DMS79 treated with DMSO at 0.1 percent for 48 hours (cell line): ENCODE results near the gene GATAD2B.
"Not testable (repeated sequence)": the region's sequence is repeated elsewhere in the genome, so short reads cannot be mapped to it uniquely, and the experiment has no call there.

Source experiments
- DNase-seq: peaks from one replicate; lab custom pipeline; 2025; lab: John Stamatoyannopoulos, UW

The GATAD2B gene

DNA sequence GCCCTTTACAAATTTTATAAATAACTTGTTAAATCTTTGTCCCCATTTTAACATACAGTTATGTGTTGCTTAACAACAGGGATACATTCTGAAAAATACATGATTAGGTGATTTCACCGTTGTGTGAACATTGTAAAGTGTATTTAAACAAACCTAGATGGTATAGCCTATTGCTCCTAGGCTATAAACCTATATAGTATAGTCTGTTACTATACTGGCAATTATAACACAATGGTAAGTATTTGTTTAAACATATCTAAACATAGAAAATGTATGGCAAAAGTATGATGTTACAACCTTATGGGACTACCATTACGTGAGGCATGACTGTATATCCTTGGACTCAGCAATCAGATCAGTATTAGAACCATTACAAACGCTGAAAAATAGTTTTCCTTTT is 36.6 kb downstream of the GATAD2B start:
- no peak for DNase-seq

DNA sequence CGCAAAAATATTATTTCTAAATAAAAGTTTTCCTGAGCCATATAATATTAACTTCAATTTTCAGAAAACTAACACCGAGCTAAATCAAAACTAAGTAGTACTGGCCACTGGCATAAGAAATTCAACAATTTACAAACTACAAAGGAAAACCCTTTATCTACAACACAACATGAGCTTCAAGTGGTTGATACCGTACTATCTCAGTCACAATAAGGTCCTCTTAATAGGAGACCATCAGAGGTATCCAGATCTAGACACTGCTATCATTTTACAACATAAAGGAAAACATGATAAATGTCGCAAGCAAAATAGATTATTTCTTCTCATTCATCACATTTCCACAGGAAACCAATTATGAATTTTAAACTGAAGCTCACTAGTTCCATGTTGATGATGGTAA is 39.5 kb downstream of the GATAD2B start:
- DNase-seq = no peak

DNA sequence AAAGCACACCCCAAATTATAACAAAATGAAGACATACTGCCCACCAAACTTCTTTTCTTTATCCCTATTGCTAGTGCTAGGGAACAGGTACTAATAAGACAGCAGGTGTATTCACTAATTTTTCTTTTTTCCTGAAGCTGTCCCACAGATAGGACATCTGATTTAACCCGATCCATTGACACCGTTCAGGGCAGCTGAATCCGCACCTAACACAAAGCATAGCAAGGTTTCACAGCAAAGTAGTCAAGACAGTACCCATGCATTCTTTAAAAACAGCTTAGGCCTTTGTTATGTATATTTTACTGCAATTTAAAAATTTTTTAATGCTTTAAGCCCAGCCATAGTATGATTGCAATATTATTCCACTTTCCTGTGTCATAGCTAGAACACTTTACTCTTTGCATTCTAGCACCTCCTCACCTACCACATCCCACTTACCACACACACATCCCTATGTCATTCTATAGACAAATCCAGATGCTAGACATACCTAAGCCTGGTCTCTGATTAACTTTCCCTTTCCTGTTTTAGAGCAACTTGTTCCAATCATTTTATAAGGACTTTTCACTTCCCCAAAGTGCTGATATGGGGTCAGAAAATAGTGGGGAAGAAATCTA is 40.4 kb downstream of the GATAD2B start:
- DNase-seq = peak; percentile 31

DNA sequence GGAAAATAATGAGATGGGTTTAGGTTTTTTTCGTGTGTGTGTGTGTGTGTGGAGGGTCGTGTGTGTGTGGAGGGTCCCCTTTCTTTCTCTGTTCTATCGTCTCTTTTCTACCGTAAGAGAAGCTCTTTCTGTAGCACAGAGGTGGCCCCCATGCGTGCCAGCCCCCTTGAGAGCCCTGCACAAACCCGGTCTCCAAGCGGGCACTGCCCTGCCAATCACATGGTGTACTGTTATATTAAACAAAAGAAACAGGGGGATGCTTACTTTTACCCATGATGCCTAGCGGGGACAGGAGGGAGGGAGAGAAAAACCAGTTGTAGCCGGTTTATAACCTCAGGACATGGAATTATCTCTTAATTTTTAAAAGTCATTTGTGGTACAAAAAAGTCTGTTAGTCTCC is 41.0 kb downstream of the GATAD2B start:
- peak; percentile 80 for DNase-seq

DNA sequence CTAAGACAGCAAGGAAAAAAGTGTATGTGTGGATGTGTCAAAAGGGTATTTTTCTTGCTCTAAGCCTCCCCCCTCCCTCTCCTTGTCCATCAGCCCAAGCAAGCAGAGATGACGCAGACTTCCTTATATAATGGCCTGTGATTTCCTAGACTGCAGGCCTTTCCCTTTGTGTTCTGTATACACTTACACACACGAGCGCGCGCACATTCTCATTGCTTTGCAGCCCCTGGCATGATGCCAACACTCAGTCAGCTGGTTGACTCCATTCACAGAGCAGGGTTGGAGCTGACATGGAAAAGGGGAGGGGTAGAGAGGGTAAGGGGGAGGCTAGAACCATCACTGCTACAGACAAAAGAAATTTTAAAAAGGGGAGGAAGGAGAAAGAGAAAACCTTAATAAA is 41.8 kb downstream of the GATAD2B start:
- DNase-seq = peak; percentile 99

DNA sequence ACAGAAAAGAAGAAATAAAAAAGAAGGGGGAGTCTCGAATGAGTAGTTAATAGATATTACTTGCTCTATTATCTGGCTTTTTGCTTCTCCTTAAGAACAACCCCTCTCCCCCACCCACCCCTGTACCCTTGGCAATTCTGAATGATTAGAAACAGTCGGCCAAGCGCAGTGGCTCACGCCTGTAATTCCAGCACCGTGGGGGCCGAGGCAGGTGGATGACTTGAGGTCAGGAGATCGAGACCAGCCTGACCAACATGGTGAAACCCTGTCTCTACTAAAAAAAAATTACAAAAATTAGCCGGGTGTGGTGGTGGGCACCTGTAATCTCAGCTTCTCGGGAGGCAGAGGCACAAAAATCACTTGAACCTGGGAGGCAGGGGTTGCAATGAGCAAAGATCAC is 42.7 kb downstream of the GATAD2B start:
- DNase-seq = no peak

DNA sequence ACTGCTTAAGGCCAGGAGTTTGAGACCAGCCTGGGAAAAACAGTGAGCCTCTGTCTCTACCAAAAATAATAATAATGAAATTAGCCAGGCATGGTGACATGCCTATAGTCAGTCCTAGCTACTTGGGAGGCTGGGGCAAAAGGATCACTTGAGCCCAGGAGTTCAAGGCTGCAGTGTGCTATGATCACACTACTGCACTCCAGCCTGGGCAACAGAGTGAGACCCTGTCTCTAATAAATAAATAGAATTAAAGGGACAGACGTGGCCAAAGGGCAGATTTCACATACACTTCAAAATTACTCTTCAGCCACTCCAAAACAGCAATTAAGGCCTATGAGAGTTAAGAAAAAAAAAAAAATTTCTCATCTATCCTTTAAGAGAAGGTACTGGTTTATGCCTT is 45.7 kb downstream of the GATAD2B start:
- DNase-seq = no peak

DNA sequence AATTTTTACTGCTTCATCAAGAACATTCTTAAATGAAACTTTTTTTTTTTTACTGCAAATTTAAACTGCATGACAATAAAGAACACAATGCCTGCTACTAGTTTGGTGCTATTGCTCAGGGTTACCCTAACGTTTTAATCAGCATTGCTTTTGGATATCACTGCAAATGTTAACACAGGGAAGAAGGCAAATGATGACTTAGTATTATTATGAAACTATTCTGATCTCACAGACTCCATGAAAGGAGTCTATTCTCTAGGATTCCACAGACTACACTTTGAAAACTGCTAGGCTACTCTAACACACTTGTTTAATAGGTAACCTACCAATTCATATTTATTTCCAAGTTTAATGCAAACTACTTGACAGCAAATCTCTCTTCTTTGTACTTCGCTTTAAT is 49.8 kb downstream of the GATAD2B start:
- DNase-seq = no peak

DNA sequence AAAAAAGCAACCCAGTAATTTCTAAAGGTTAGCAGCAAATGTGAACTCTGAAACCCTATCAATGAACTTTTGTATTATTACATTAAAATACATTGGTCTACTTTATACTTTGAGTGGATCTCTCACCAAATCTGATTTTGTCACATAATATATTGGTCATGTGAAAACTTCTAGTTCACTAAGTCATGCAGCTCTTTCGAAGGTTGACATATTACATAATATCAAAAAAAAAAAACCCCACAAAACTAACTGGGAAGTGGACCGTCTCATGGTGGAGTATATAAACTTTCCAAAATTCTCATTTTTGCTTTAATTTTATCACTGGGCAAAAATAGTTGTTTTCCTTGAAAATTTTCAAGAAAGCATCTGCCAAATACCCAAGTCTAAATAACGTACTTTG is 50.4 kb downstream of the GATAD2B start:
- no peak for DNase-seq

DNA sequence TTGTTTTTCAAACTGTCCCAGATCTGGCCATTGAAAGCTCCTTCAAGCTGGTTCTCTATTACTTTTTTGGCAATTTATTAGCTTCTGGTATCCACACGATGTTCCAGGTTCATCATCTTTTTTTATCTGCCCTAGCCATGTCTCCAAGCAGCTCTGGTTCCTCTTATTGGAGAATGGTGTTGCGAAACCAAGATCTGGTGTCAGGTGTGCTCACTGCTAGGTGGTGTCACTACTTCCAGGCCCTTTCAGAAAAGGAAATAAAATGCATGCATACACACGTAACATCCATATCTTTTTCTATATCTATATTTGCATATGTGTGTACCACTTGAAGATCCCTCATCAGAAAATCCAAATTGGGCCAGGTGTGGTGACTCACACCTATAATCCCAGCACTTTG is 53.3 kb downstream of the GATAD2B start:
- DNase-seq = no peak

DNA sequence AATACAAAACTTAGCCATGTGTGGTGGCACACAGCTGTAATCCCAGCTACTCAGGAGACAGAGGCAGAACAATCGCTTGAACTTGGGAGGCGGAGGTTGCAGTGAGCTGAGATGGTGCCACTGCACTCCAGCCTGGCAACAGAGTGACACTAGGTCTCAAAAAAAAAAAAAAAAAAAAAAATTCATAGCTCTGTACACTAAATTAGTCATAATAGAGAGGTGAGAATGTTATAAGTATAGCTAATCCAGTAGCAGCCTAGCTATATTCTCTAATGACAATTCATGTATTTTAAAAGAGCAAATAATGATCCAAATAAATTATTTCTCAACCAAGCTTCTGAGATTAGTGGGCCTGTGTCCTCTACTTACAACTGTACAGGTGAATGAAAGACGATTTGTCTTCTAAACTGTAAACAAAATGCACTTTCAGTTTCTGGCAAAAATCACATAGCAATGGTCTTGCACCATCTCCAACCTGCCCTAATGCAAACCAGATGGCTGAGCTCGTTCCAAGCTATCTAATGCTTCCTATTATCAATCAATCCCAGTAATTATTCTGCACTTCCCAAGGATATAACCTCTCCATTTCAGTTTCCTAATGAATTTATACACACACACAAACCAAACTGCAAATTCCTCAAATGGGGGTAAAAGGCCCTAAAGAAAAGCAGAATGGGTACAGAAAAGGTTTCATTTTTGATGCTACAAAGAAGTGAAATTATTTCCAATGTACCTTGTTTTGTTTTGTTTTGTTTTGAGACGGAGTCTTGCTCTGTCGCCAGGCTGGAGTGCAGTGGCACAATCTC is 56.5 kb downstream of the GATAD2B start:
- DNase-seq = no peak

DNA sequence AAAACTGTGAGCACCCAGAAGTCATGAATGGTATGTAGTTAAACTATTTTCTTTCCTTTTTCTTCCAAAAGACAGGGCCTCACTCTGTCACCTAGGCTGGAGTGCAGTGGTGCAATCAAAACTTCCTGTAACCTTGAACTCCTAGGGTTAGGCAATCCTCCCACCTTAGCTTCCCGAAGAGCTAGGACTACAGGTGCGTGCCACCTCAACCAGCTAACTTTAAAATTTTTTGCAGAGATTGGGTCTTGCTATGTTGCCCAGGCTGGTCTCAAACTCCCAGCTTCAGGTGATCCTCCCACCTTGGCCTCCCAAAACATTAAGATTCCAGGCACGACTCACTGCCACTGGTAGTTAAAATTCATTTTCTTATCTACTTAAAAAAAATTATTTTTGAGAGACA is 62.5 kb downstream of the GATAD2B start:
- no peak for DNase-seq

DNA sequence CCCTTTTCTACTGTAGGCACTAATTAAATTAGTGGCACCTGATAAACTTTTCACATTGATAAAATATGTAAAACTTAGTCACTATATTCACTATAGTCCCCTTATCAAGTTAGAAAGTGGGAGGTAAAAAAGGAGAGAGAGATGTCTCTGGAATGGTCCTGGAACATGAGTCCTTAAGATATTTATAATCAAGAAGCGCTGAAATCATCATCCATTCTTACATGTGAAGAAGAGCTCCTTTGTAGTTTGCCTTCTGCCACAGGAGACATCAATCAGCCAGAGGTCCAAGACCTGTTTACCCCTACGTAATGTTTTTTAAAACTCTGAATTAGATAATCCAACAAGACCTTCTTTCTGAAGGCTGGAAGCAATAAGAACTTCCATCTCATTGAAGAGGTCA is 65.3 kb downstream of the GATAD2B start:
- DNase-seq = no peak

DNA sequence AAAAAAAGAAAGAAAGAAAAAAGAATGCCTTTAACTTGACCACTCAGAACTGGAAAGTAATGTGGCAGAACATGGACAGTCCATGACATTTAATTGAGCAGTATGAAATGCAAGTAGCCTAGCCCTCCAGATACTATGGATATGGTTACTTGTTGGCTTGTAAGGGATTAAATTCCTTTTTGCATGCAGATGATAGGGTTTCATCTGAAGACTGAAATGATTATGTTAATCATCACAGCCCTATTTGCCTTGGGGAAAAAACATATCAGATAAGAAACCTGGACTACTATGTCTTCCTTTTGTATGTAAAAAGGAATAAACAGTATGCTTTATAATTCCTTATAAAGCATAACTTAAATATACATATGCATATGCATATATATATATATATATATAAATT is 66.0 kb downstream of the GATAD2B start:
- DNase-seq = no peak

DNA sequence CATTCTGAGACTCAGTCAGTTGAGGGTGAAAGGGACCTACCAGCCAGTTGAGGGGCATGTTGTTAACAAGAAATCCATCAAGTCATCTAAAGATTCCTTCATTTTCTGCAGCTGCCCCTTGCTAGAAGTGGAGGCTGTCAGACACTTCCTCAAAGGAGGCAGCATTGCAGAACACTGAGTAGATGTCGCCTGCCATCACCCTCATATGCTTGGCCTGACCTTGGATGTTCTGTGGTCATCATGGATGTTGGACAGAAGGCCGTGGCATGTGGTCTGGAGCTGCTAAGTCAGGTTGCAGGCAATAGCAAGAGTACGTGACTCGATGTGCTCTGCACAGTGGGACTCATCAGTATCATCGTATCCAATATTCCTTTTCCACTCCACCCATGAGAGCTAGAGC is 70.6 kb downstream of the GATAD2B start:
- no peak for DNase-seq

DNA sequence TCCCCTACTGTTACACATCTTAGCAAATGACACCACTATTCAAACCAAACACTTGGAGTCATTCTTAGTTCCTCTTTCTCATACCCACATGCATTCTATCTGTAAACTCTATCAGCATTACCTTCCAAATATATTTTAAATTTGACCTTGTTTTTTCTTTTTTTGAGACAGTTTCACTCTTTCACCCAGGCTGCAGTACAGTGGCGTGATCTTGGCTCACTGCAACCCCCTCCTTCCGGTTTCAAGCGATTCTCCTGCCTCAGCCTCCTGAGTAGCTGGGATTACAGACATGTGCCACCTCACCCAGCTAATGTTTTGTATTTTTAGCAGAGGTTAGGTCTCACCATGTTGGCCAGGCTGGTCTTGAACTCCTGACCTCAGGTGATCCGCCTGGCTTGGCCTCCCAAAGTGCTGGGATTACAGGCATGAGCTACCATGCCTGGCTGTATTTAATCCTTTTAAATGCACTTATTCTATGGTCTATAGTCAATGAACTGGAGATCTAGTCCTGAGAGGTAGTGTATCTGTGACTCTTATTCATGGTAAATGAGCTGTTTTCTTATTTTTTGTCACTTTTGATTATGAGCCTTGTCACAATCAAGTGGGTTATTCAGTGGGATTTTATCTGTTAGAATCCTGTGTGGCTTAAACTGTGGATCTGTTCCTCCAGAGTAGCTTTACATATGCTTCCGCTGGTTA is 73.1 kb downstream of the GATAD2B start:
- no peak for DNase-seq

DNA sequence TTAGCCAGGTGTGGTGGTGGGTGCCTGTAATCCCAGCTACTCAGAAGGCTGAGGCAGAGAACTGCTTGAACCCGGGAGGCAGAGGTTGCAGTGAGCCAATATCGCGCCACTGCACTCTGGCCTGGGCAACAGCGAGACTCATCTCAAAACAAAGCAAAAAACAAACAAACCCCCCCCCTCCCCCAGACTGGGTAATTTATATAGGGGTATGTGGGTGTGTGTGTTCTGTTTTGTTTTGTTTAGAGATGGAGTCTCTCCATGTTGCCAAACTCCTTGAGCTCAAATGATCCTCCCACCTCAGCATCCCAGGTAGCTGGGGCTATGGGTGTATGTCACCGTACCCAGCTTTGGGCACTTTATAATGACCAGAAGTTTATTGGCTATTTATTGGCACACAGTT is 74.0 kb downstream of the GATAD2B start:
- no peak for DNase-seq

DNA sequence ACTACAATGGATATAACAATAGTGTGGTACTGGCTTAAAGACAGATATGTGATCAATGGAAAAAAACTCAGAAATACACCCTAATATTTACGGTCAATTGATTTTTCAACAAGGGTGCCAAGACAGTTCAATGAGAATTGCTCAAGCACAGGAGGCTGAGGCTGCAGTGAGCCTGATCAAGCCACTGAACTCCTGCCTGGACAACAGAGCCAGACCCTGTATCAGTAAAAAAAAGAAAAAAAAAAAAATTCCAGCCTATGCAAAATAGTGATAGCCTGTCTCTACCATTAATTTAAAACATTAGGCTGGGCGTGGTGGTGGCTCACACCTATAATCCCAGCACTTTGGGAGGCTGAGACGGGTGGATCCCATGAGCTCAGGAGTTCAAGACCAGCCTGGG is 77.6 kb downstream of the GATAD2B start:
- DNase-seq = no peak

DNA sequence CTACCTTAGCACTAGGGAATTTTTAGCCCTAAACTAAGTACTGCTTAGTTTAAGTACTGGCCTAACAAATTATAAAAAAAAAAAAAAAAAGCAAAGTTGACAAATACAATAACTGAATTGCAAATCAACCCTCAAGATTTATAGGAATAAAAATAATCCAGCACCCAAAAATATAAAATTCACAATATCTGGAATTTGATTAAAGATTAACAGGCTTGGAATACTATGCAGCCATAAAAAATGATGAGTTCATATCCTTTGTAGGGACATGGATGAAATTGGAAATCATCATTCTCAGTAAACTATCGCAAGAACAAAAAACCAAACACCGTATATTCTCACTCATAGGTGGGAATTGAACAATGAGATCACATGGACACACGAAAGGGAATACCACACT is 78.4 kb downstream of the GATAD2B start:
- not testable (repeated sequence) for DNase-seq

DNA sequence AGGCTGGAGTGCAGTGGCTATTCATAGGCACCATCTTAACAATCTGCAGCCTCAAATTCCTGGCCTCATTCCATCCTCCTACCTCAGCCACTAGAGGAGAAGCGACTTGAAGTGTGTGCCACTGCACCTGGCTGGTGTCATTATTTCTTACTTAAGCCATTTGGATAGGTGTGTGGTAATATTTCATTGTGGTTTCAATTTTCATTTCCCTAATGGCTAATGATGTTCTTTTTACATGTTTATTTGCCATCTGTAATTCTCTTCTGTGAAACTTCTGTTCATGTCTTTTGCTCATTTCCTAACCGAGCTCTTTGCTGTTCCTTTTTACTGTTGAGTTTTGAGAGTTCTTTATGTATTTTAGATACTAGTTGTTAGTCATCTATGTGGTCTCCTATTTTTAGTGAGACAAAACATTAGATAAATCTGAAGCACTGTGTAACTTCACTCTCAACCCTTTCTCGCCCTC is 80.7 kb downstream of the GATAD2B start:
- peak; percentile 76 for DNase-seq

DNA sequence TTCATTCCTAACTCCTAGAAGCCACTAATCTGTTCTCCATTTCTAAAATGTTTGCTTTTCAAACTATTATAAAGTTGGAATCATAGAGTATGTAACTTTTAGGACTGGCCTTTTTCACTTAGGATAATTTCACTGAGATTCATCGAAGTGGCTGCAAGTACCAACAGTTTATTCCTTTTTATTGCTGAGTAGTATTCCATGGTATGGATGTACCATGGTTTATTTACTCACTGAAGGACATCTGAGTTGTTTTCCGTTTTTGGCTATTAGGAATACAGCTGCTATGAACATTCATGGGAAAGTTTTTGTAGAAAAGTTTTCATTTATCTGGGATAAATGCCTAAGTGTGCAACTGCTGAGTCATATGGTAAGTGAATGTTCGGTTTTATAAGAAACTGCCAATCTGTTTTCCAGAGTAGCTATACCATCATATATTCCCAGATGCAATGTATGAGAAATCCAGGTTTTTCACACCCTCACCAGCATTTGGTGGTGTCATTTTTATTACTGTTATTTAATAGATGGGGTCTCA is 81.2 kb downstream of the GATAD2B start:
- no peak for DNase-seq

DNA sequence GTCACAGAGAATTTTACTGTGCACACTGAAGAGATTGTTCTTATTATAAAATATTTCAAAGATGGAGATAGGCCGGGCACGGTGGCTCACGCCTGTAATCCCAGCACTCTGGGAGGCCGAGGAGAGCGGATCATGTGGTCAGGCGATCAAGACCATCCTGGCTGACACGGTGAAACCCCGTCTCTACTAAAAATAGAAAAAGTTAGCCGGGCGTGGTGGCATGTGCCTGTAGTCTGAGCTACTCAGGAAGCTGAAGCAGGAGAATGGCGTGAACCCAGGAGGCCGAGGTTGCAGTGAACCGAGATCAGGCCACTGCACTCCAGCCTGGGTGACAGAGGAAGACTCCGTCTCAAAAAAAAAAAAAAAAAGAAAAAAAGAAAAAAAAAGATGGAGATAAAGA is 82.0 kb downstream of the GATAD2B start:
- not testable (repeated sequence) for DNase-seq

DNA sequence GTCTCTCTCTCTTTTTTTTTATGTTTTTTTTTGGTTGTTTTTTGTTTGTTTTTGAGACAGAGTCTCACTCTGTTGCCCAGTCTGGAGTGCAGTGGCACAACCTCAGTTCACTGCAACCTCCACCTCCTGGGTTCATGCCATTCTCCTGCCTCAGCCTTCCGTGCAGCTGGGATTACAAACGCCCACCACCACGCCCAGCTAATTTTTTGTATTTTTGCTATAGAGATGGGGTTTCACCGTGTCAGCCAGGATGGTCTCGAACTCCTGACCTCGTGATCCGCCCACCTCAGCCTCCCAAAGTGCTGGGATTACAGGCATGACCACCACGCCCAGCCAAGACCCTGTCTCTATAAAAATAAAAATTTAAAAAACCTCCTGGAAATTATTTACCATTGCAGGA is 88.8 kb downstream of the GATAD2B start:
- DNase-seq = not testable (repeated sequence)
